Body of pancreas (tissue), 4 donors: ENCODE measurements around the gene SLC16A1.

Experiments used
- CTCF ChIP-seq, 7 experiments: fragments of 450-650 bp in 4 of 7; fragments of 200-600 bp in 3 of 7; sonication (generic) in 3 of 7; IDR thresholded peaks; one replicate each; pipeline ENCODE4 v1.5.1; 2016 to 2019; ENCODE audit warnings: antibody characterized with exemption in 7 of 7
- POLR2A ChIP-seq, 3 donors: fragments of 450-650 bp; IDR thresholded peaks; one replicate each; pipeline ENCODE4 v1.6.1; 2016; ENCODE audit warnings: antibody characterized with exemption in 3 of 3, mild to moderate bottlenecking in 2 of 3

GRCh38 chr1:112937070-112937469 lies 18.9 kb downstream of the SLC16A1 start:
- TF ChIP-seq POLR2A (IDR thresholded peaks at IDR 0.05), result no peak
- no peak for TF ChIP-seq CTCF (IDR thresholded peaks at IDR 0.05)
